T follicular helper cell (primary cell): ENCODE data around the gene ADCK1.
A peak's percentile ranks its signal among the peaks of the same experiment; 100 is the strongest.
"Not testable (repeated sequence)": the region's sequence is repeated elsewhere in the genome, so short reads cannot be mapped to it uniquely, and the experiment has no call there.

Source experiments
- DNase-seq: peaks from one replicate; pipeline ENCODE4 v3.0.0-alpha.2; 2020; ENCODE audit warnings: low read depth
- total RNA-seq, 2 experiments: gene quantifications; one replicate each; lab custom pipeline; 2026; lab: John Stamatoyannopoulos, UW

ADCK1 gene
- total RNA-seq = 7.4 to 9.9 reads per million in 2 experiments

GRCh38 chr14:77799863-77800730 lies at the start of gene ADCK1:
TSS of gene ADCK1 (plus strand) at chr14:77800109. CDS start at chr14:77818979, 18,870 bp downstream.
- peak; percentile 75 for DNase-seq

- DNase-seq = no peak
Measured at GRCh38 chr14:77752266-77752665, 47.6 kb upstream of the ADCK1 start.

GRCh38 chr14:77752799-77753516 lies 47.0 kb upstream of the ADCK1 start:
- no peak for DNase-seq

- DNase-seq = peak; percentile 86
Measured at GRCh38 chr14:77760381-77761204, 39.3 kb upstream of the ADCK1 start, which contains the start of gene SNW1. TSS of gene SNW1 (minus strand) at chr14:77761156. CDS start at chr14:77761127, 29 bp downstream.

GRCh38 chr14:77761205-77761931 lies 38.5 kb upstream of the ADCK1 start:
- no peak for DNase-seq

- no peak for DNase-seq
Measured at GRCh38 chr14:77763316-77763715, 36.6 kb upstream of the ADCK1 start.

- no peak for DNase-seq
Measured at GRCh38 chr14:77763978-77764377, 35.9 kb upstream of the ADCK1 start.

GRCh38 chr14:77768442-77769069 lies 31.4 kb upstream of the ADCK1 start:
- not testable (repeated sequence) for DNase-seq

GRCh38 chr14:77773966-77774365 lies 25.9 kb upstream of the ADCK1 start:
- DNase-seq = not testable (repeated sequence)

GRCh38 chr14:77782202-77782601 lies 17.7 kb upstream of the ADCK1 start:
- DNase-seq = no peak

GRCh38 chr14:77786148-77786547 lies 13.8 kb upstream of the ADCK1 start:
- DNase-seq = no peak

GRCh38 chr14:77790566-77791224 lies 9.2 kb upstream of the ADCK1 start:
- DNase-seq = no peak

- DNase-seq = no peak
Measured at GRCh38 chr14:77791225-77791600, 8.7 kb upstream of the ADCK1 start.

GRCh38 chr14:77793255-77793654 lies 6.7 kb upstream of the ADCK1 start:
- not testable (repeated sequence) for DNase-seq

- DNase-seq = no peak
Measured at GRCh38 chr14:77794357-77794756, 5.6 kb upstream of the ADCK1 start.

- not testable (repeated sequence) for DNase-seq
Measured at GRCh38 chr14:77799456-77799855, 453 bp upstream of the ADCK1 start.

GRCh38 chr14:77800814-77801213 lies 905 bp downstream of the ADCK1 start:
- DNase-seq = no peak

GRCh38 chr14:77804592-77804991 lies 4.7 kb downstream of the ADCK1 start:
- no peak for DNase-seq

GRCh38 chr14:77805706-77806105 lies 5.8 kb downstream of the ADCK1 start:
- no peak for DNase-seq

GRCh38 chr14:77808250-77808649 lies 8.3 kb downstream of the ADCK1 start:
- no peak for DNase-seq
